A204.1 (cell line): ENCODE results near the gene TPSD1.

ENCODE experiments used
- FAIRE-seq: peaks from 2 replicates; lab custom pipeline; 2012; peaks lifted over from hg19 to GRCh38; lab: Jason Lieb, UNC

The TPSD1 gene

DNA sequence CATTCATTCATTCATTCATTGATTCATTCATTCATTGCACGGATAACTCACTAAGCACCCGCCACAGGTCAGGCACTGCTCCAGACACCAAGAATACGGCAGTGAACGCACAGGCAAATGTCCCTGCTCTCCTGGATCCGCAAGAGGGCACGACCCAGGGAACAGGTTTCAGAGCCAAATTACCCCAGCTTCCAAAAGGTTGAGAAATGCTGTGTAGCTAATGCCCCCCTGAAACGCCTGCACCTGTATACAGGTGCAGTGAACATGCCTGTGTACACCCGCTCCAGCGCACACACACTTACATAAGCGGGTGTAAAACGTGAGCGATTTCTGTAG lies 44.0 kb downstream of the TPSD1 start:
- FAIRE-seq: no peak

DNA sequence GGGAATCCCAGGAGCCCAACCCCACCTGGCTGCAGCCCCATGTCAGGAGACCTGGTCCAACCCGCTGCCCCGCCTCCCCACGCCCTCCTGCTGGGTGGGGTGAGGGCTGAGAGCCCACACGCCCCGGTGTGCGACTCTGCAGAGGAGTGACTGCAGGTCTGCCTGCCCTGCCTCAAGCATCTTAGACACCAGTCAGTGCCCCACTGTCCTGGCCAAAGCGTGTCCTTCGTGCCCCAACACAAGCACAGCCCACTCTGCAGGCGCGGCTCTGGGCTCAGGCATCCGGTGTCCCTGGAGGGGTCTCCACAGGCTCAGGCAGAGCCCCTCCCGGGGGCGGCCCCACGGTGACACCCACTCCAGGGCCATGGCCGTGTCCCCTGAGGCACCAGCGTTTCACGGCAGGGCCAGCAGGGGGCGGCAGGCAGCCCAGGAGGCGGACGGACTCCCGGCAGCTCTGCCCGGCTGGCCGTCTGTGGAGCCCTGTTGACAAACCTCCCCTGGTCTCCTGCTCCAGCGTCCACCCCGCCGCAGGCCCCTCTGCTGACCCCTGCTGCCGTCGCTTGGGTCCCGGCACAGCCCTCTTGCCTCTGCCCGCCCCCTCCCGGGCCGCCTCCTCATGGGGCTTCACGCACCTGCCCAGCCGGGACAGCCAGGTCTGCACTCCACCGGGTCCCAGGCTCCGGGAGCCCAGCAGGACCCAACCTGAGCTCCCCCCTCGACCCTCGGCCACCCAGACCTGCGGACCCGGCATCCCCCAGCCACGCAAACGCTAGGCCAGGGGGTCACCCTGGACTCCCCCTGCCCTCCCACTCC lies 45.0 kb downstream of the TPSD1 start:
- no peak for FAIRE-seq

DNA sequence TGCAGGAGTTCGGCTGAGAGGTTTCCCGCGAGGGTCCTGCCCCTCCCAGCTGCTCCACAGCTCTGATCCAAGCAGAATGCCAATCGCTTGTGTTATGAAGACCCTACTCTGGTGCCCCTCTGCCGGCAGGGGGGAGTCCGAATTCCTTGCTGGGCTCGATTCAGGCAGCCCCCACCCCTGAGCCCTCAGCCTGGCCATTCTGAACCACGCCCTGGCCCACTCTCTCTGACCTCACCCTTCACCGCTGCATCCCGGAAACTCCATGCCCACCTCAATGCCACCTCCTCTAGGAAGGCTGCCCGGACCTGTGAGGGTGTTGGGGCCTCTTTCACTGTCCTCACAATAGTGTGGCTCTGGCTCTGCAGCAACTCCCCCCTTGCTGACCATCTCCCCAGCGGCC lies 45.7 kb downstream of the TPSD1 start:
- no peak for FAIRE-seq

DNA sequence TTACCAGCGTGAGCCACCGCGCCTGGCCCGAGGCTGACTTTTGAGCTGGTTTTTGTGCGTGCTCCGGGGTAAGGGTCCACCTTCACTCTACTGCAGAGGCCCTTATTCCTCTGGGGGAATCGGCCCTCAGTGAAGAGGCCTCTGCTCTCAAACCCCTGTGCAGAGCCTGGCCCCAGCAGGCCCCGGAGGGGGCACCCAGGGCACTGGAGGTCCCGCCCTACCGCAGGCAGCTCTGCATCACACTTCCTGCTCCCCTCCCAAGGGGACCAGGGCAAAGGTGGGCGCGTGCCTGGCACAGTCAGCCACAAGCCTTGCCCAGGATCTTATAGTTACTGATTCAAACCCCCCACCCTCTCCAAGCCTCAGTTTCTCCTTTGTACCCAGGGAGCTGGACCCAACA lies 50.0 kb downstream of the TPSD1 start:
- no peak for FAIRE-seq

DNA sequence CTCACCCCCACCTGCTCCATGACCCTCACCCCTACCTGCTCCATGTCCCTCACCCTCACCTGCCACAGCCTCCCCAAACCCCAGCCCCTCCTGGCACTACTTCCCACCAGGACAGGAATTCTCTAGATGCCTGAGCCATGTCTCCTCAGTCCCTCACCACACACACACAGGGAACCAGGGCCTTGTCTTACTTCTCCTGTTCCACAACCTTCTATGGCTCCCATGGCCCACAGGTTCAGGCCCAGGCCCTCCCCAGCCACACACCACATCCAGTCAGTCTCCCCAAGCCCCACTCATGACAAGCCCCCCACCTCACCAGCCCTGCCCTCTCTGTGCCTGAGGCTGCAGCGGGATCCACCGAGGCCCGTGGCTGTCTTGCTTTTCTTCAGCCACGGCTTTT lies 50.5 kb downstream of the TPSD1 start:
- FAIRE-seq: no peak

DNA sequence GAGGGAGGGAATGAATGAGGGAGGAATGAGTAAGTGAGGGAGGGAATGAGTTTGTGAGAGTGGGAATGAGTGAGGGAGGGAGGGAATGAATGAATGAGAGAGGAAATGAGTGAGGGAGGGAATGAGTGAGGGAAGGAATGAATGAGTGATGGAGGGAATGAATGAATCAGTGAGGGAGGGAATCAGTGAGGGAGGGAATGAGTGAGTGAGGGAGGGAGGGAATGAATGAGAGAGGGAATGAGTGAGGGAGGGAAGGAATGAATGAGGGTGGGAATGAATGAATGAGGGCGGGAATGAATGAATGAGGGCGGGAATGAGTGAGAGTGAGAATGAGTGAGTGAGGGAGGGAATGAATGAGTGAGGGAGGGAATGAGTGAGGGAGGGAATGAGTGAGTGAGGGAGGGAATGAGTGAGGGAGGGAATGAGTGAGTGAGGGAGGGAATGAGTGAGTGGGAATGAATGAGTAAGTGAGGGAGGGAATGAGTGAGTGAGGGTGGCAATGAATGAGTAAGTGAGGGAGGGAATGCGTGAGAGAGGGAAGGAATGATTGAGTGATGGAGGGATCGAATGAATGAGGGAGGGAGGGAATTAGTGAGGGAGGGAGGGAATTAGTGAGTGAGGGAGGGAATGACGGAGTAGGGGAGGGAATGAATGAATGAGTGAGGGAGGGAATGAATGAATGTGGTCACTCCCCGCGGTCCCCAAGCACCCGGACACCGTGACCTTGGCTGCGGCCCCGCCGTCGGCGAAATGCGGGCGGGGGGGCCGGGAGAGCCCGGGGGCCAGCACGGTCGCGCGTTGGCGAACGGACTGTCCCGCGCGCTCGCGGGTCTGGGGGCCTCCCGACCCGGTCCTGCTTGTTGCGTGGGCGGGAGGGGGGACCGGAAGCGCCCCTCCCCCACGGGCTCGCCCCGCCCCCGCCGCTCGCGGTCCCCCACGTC lies 52.4 kb downstream of the TPSD1 start:
- no peak for FAIRE-seq
